Breast epithelium (tissue), 4 donors: ENCODE measurements around the gene ZNF787. TPM values are rescaled to one million over a fixed set of nuclear protein-coding genes. Genes with fewer than 3 reads are reported as not detected.
A peak's percentile ranks its signal among the peaks of the same experiment; 100 is the strongest.

Source experiments
- DNase-seq, 2 donors: peaks; one replicate each; pipeline ENCODE4 v3.0.0-alpha.2; 2019; ENCODE audit warnings: low spot score in 2 of 2
- H3K27ac ChIP-seq, 2 donors: fragments of 200-600 bp; sonication (generic) in 1 of 2; one replicate each; pipeline ENCODE4 v1.5.1; 2016 to 2019; ENCODE audit warnings: mild to moderate bottlenecking in 1 of 2
- H3K27me3 ChIP-seq, 2 donors: fragments of 200-600 bp; sonication (generic) in 1 of 2; one replicate each; pipeline versions ENCODE4 v1.5.1 to v1.6.0; 2017 to 2019; ENCODE audit warnings: control low read depth in 1 of 2, mild to moderate bottlenecking in 1 of 2
- H3K36me3 ChIP-seq: fragments of 200-600 bp; one replicate; pipeline ENCODE4 v1.5.1; 2019
- H3K4me1 ChIP-seq, 2 donors: fragments of 200-600 bp; sonication (generic); one replicate each; pipeline ENCODE4 v1.5.1; 2016 to 2019; ENCODE audit warnings: control low read depth in 1 of 2
- H3K4me3 ChIP-seq, 3 donors: fragments of 200-600 bp; sonication (generic); 1 replicate in 2 of 3; 2 replicates in 1 of 3; pipeline ENCODE4 v1.5.1; 2016 to 2019; ENCODE audit warnings: mild to moderate bottlenecking in 3 of 3, moderate library complexity in 2 of 3
- H3K9me3 ChIP-seq, 2 donors: fragments of 200-600 bp; sonication (generic) in 1 of 2; one replicate each; pipeline ENCODE4 v1.5.1; 2016 to 2019; ENCODE audit warnings: control low read depth in 1 of 2
- POLR2A ChIP-seq: fragments of 450-650 bp; IDR thresholded peaks from one replicate; pipeline ENCODE4 v1.6.1; 2016; ENCODE audit warnings: antibody characterized with exemption, mild to moderate bottlenecking, moderate library complexity
- POLR2AphosphoS5 ChIP-seq, 3 donors: sonication (generic); formaldehyde crosslinking; IDR thresholded peaks; one replicate each; pipeline ENCODE4 v1.6.1; 2017; ENCODE audit warnings: antibody characterized with exemption in 3 of 3
- intact Hi-C: fragments of 100-400 bp; cut with DNase I; formaldehyde crosslinking; loops from one replicate; pipeline ENCODE4 v1.15.1; 2023; ENCODE audit warnings: low total_unique reads
- total RNA-seq, 3 donors: library from RNA; depleted of rRNA; stranded (reverse); fragments of >200 nt; gene quantifications; one replicate each; pipeline ENCODE4 v1.1.0, GENCODE V29; 2016
- TF ChIP-seq, protein P1 (sequence below), 3 donors: fragments of 450-650 bp; IDR thresholded peaks; one replicate each; pipeline ENCODE4 v1.5.1; 2016 to 2017; ENCODE audit warnings: antibody characterized with exemption in 3 of 3, mild to moderate bottlenecking in 3 of 3, moderate library complexity in 3 of 3

The ZNF787 gene
- total RNA-seq, 3 donors from 2014 or later: 10.2 to 11.1 (median 10.4) TPM

DNA sequence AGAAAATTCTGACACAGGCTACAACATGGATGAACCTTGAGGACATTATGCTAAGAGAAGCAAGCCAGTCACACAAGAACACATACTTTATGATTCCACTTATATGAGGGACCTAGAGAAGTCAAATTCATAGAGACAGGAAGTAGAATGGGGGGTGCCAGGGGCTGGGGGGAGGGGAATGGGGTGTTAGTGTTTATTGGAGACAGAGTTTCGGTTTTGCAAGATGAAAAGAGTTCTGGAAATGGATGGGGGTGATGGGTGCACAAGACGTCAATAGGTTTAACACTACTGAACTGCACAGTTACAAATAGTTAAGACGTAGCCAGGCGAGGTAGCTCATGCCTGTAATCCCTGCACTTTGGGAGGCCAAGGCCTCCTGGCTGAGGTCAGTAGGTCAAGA is 3.5 kb upstream of the ZNF787 start:
- DNase-seq: no peak
- no peaks in the 10 kb centered on the region for H3K36me3 ChIP-seq
- no peaks in the 10 kb centered on the region for H3K27me3 ChIP-seq

GRCh38 chr19:56123266-56123891 is 2.3 kb upstream of the ZNF787 start:
- no peak for DNase-seq
- Histone ChIP-seq H3K9me3 (no peaks in the 10 kb centered on the region), H3K4me1 (peaks cover 0 to 17% of the 10 kb centered on the region in 2 donors), H3K4me3 (no peak overlapping the region), H3K27me3 (no peaks in the 10 kb centered on the region), H3K36me3 (no peaks in the 10 kb centered on the region), H3K27ac (no peak overlapping the region)
- intact Hi-C loops: no loop called here
- TF ChIP-seq, protein P1, sequence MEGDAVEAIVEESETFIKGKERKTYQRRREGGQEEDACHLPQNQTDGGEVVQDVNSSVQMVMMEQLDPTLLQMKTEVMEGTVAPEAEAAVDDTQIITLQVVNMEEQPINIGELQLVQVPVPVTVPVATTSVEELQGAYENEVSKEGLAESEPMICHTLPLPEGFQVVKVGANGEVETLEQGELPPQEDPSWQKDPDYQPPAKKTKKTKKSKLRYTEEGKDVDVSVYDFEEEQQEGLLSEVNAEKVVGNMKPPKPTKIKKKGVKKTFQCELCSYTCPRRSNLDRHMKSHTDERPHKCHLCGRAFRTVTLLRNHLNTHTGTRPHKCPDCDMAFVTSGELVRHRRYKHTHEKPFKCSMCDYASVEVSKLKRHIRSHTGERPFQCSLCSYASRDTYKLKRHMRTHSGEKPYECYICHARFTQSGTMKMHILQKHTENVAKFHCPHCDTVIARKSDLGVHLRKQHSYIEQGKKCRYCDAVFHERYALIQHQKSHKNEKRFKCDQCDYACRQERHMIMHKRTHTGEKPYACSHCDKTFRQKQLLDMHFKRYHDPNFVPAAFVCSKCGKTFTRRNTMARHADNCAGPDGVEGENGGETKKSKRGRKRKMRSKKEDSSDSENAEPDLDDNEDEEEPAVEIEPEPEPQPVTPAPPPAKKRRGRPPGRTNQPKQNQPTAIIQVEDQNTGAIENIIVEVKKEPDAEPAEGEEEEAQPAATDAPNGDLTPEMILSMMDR (IDR thresholded peaks at IDR 0.05): no peak
- TF ChIP-seq POLR2A (no peak), POLR2AphosphoS5 (IDR thresholded peaks at IDR 0.05) (no peak)

More for the DNA sequence above, 3.5 kb upstream of the ZNF787 start:
- TF ChIP-seq, protein P1 (IDR thresholded peaks at IDR 0.05): no peak
- TF ChIP-seq POLR2AphosphoS5 (IDR thresholded peaks at IDR 0.05): no peak
- TF ChIP-seq POLR2A: no peak
- H3K27ac ChIP-seq: no peak overlapping the region
- peaks cover 0 to 5% of the 10 kb centered on the region in 2 donors for H3K4me1 ChIP-seq
- intact Hi-C loops: no loop called here
- no peaks in the 10 kb centered on the region for H3K9me3 ChIP-seq
- H3K4me3 ChIP-seq: no peak overlapping the region

DNA sequence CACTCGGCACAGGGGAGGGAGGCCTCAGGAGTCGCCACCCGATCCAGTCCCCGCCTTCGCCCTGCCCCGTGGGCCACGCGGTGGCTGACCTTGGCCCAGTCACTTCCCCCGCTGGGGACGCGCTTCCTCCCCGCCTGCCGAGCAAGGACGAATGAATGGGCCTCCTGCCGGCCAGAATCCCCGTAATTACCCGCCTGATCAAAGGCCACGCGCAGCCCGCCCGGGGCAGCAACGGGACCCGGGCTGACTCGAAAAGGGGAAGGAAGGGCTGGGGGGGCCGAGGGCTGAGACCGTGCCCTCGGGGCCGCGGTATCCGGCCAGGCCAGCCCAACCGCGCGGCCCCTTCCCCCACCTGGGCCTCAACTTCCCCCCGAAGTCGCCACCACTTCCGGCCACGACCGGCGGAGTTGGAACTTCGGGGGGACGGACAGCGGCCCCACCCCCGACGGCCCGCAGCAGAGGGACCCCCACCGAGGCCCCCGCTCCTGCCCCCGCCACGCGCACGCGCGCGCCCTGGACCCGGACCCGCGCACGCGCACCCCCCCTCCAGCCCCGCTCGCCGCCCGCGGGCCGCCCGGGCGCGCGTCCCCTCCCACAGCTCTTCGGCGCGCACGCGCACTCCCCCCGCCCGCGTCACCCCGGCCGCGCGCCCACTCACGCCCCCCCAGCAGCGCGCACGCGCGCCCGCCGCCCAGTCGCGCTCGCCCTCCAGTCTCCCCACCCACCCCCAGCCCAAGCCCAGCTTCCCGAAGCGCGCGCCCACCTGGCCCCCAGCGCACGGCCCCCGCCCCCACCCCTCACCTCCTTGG is 520 bp downstream of the ZNF787 start:
- H3K9me3 ChIP-seq: no peaks in the 10 kb centered on the region
- H3K36me3 ChIP-seq: no peaks in the 10 kb centered on the region
- H3K4me3 ChIP-seq: peak overlapping the region; percentile 79 to 83 (median 82)
- H3K27me3 ChIP-seq: no peaks in the 10 kb centered on the region
- H3K4me1 ChIP-seq: peaks cover 0 to 26% of the 10 kb centered on the region in 2 donors
- DNase-seq: peak in 1 of 2 donors; percentile 48
- TF ChIP-seq POLR2A: no peak
- TF ChIP-seq, protein P1 (IDR thresholded peaks at IDR 0.05): peak in 1 of 3 donors; percentile 21
- peak in 2 of 3 donors; percentile 44 to 55 for TF ChIP-seq POLR2AphosphoS5 (IDR thresholded peaks at IDR 0.05)
- intact Hi-C loops: no loop called here
- H3K27ac ChIP-seq: peak overlapping the region; percentile 95 to 98

DNA sequence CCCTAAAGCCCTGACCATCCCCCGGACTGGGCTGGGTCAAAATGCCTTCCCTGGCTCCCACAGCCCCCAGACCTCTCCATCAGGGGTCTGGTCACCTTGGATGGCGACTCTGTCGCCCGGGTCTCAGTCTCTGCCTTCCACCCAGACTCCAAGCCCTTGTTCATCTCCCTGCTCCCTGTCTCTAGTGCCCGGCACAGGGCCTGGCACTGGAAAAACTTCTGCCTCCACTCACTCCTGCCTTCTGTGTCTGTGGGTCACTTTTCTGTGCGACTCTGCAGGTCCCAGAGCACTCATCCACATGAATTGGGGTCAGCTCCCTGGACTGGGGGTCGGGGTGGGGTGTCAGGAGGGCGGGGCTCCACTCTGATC is 1.1 kb downstream of the ZNF787 start:
- no peak for DNase-seq
- Histone ChIP-seq H3K4me3 (peak overlapping the region; percentile 79 to 83 (median 82)), H3K36me3 (no peaks in the 10 kb centered on the region), H3K4me1 (peaks cover 0 to 26% of the 10 kb centered on the region in 2 donors), H3K27me3 (no peaks in the 10 kb centered on the region), H3K27ac (peak overlapping the region; percentile 95 to 98), H3K9me3 (no peaks in the 10 kb centered on the region)
- TF ChIP-seq, protein P1 (IDR thresholded peaks at IDR 0.05): no peak
- TF ChIP-seq POLR2AphosphoS5 (IDR thresholded peaks at IDR 0.05) (no peak), POLR2A (no peak)
- intact Hi-C loops: no loop called here

DNA sequence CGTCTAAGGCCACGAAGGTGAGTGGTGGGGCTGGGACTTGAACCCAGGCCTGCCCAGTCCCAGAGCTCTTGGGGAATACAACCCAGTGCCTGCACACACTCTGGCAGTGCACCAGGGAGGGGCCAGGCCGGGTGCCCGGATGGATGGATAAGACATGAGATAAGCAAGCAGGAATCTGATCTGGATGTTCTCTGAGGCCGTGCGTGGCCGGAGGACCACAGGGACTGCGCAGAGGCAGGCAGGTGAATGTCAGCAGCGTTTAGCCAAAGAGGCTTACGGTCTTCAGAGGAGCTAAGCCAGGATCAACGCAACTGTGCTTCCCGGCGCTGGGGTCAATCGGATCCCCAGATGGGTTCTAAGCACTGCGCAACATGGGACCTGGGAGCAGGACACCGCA is 1.5 kb downstream of the ZNF787 start:
- no peaks in the 10 kb centered on the region for H3K9me3 ChIP-seq
- DNase-seq: no peak
- TF ChIP-seq POLR2AphosphoS5 (IDR thresholded peaks at IDR 0.05) (no peak), POLR2A (no peak)
- TF ChIP-seq, protein P1 (IDR thresholded peaks at IDR 0.05): no peak
- intact Hi-C loops: loop anchor here (5.0 kb wide), 1 partner anchor 1103 kb away; no protein-coding TSS in a partner anchor
- H3K27ac ChIP-seq: peak overlapping the region; percentile 95 to 98
- H3K4me3 ChIP-seq: peak overlapping the region; percentile 79 to 83 (median 82)
- H3K4me1 ChIP-seq: peaks cover 0 to 26% of the 10 kb centered on the region in 2 donors
- no peaks in the 10 kb centered on the region for H3K36me3 ChIP-seq
- H3K27me3 ChIP-seq: no peaks in the 10 kb centered on the region
